Omental fat pad (tissue), 4 donors: ENCODE measurements around the gene HPGD. TPM values are rescaled to one million over a fixed set of nuclear protein-coding genes. Genes with fewer than 3 reads are reported as not detected.

Experiments used
- ATAC-seq: fragments of 150-250 bp; one replicate; pipeline ENCODE4 v1.9.1; 2016; ENCODE audit warnings: mild to moderate bottlenecking, moderate library complexity; ENCODE audit not compliant: low FRiP score
- DNase-seq: peaks from one replicate; pipeline ENCODE4 v3.0.0-alpha.2; 2019; ENCODE audit warnings: low spot score
- CTCF ChIP-seq, 3 donors: fragments of 450-650 bp; IDR thresholded peaks; one replicate each; pipeline ENCODE4 v1.5.1; 2016 to 2017; ENCODE audit warnings: antibody characterized with exemption in 3 of 3, mild to moderate bottlenecking in 3 of 3, moderate library complexity in 2 of 3
- total RNA-seq, 4 donors: library from RNA; depleted of rRNA; stranded (reverse); fragments of >200 nt; gene quantifications; one replicate each; pipeline ENCODE4 v1.1.0, GENCODE V29; 2016

Gene HPGD
- total RNA-seq, 4 donors from 2014 or later, result 4.8 to 33.7 (median 17.9) TPM

GRCh38 chr4:174554231-174554728 lies 32.0 kb upstream of the HPGD start:
- no peak for TF ChIP-seq CTCF (IDR thresholded peaks at IDR 0.05)
- ATAC-seq, result no peak

GRCh38 chr4:174553828-174554227 lies 31.5 kb upstream of the HPGD start:
- no peak for DNase-seq
- TF ChIP-seq CTCF (IDR thresholded peaks at IDR 0.05), result no peak
- ATAC-seq, result no peak

More at GRCh38 chr4:174554231-174554728, 32.0 kb upstream of the HPGD start:
- DNase-seq, result no peak

GRCh38 chr4:174553031-174553430 lies 30.7 kb upstream of the HPGD start:
- no peak for TF ChIP-seq CTCF (IDR thresholded peaks at IDR 0.05)
- DNase-seq (no peak), ATAC-seq (no peak)

- ATAC-seq (no peak), DNase-seq (no peak)
These were observed 28.3 kb upstream of the HPGD start for GRCh38 chr4:174550541-174550940.

GRCh38 chr4:174549721-174550120 lies 27.4 kb upstream of the HPGD start:
- no peak for DNase-seq
- TF ChIP-seq CTCF (IDR thresholded peaks at IDR 0.05), result no peak
- no peak for ATAC-seq

More at GRCh38 chr4:174550541-174550940, 28.3 kb upstream of the HPGD start:
- TF ChIP-seq CTCF (IDR thresholded peaks at IDR 0.05), result no peak

GRCh38 chr4:174545268-174545667 lies 23.0 kb upstream of the HPGD start:
- no peak for TF ChIP-seq CTCF (IDR thresholded peaks at IDR 0.05)
- DNase-seq (no peak), ATAC-seq (no peak)

GRCh38 chr4:174544496-174544895 lies 22.2 kb upstream of the HPGD start:
- TF ChIP-seq CTCF (IDR thresholded peaks at IDR 0.05), result no peak
- no peak for ATAC-seq
- DNase-seq, result no peak
